ENCODE results near the gene PRRT3. TPM values are rescaled to one million over a fixed set of nuclear protein-coding genes. Genes with fewer than 3 reads are reported as not detected.

PRRT3 gene
- total and polyA plus RNA-seq, 9 of the 15 experiments (the other 6 are each of a cell fraction or from before 2014, with no cell fraction given), result 0.06 to 1.9 (median 1.2) TPM

GRCh38 chr3:9897408-9898372 is 54.5 kb downstream of the PRRT3 start (continued):
- TF ChIP-seq FOXP4 (CRISPR knock-in tag; IDR thresholded peaks at IDR 0.05; ENCODE audit: borderline replicate concordance), result no peak
- TF ChIP-seq ZNF79 (CRISPR knock-in tag; IDR thresholded peaks at IDR 0.05; ENCODE audit: low read depth), result peak; percentile 46; the same call in 1 of the 2 replicates
- peak; percentile 71 for TF ChIP-seq ZFX (CRISPR knock-in tag; IDR thresholded peaks at IDR 0.05)
- TF ChIP-seq RBM17 (IDR thresholded peaks at IDR 0.05; ENCODE audit: borderline replicate concordance, low read depth, low read length), result no peak
- TF ChIP-seq DNMT1 (IDR thresholded peaks at IDR 0.05), result no peak
- no peak for TF ChIP-seq WHSC1 (IDR thresholded peaks at IDR 0.05; ENCODE audit: low read length)
- TF ChIP-seq TCF7L2 (IDR thresholded peaks at IDR 0.05; ENCODE audit: low read depth, low read length), result no peak
- TF ChIP-seq RAD51 (IDR thresholded peaks at IDR 0.05; ENCODE audit: borderline replicate concordance, low read depth), result no peak
- no peak for TF ChIP-seq REST (IDR thresholded peaks at IDR 0.05; ENCODE audit: borderline replicate concordance)
- TF ChIP-seq REST (CRISPR knock-in tag; IDR thresholded peaks at IDR 0.05; ENCODE audit: low read depth), result no peak
- peak in 1 of 3 experiments; percentile 73; a peak in 2 of 6 replicates for TF ChIP-seq ZBTB11 (CRISPR knock-in tag; IDR thresholded peaks at IDR 0.05)

All from K562 (cell line).